AG04449 (cell line): ENCODE data around the gene SPSB1.

Experiments used
- CTCF ChIA-PET: fragments of 350-600 bp; formaldehyde crosslinking; extraction: SDS; loops from one replicate; lab custom pipeline; 2021; ENCODE audit warnings: antibody characterized with exemption; lab: Yijun Ruan, JAX
- POLR2A ChIA-PET: fragments of 400-600, 350-600 bp; formaldehyde crosslinking; extraction: SDS; loops from one replicate; lab custom pipeline; 2020; ENCODE audit warnings: antibody characterized with exemption, inconsistent platforms; lab: Yijun Ruan, JAX
- DNase-seq: peaks from one replicate; pipeline ENCODE4 v3.0.0-alpha.2; 2010; ENCODE audit warnings: low read depth, low spot score
- H3K4me3 ChIP-seq: 2 replicates; pipeline ENCODE4 v1.5.1; 2011; ENCODE audit warnings: low read depth, mild to moderate bottlenecking, control low read depth, low read length
- CTCF ChIP-seq: IDR thresholded peaks from one replicate; pipeline ENCODE4 v1.5.1; 2011; ENCODE audit warnings: mild to moderate bottlenecking, moderate library complexity, low read length, control low read depth, inconsistent platforms; ENCODE audit not compliant: insufficient read depth; ENCODE audit errors: missing control alignments

The SPSB1 gene

GRCh38 chr1:9319208-9319788 lies 26.6 kb downstream of the SPSB1 start:
- no peak for TF ChIP-seq CTCF

GRCh38 chr1:9319789-9320519 lies 27.3 kb downstream of the SPSB1 start:
- H3K4me3 ChIP-seq = no peak overlapping the region
- CTCF ChIA-PET = interaction anchor here (1.3 to 2.3 kb wide), 2 partner anchors 135 to 139 kb away, joined by 3 to 17 read pairs; no protein-coding TSS in a partner anchor
- POLR2A ChIA-PET = interaction anchor here (1.2 kb wide), 1 partner anchor 93 kb away, joined by 3 read pairs; no protein-coding TSS in a partner anchor
- no peak for DNase-seq
- no peak for TF ChIP-seq CTCF

More at GRCh38 chr1:9319208-9319788, 26.6 kb downstream of the SPSB1 start:
- H3K4me3 ChIP-seq = no peak overlapping the region
- DNase-seq = no peak
- CTCF ChIA-PET = no interaction called here
- POLR2A ChIA-PET = no interaction called here

GRCh38 chr1:9320520-9321479 lies 28.1 kb downstream of the SPSB1 start:
- POLR2A ChIA-PET = interaction anchor here (1.2 kb wide), 1 partner anchor 92 kb away, joined by 3 read pairs; no protein-coding TSS in a partner anchor
- H3K4me3 ChIP-seq = no peak overlapping the region
- no peak for DNase-seq
- no peak for TF ChIP-seq CTCF
- CTCF ChIA-PET = interaction anchor here (0.7 to 2.3 kb wide), 6 partner anchors 11 to 849 kb away, joined by 3 to 17 read pairs (median 4); no protein-coding TSS in a partner anchor

- ChIA-PET POLR2A (no interaction called here), CTCF (interaction anchor here (0.7 to 2.3 kb wide), 5 partner anchors 12 to 849 kb away, joined by 3 to 17 read pairs (median 4); no protein-coding TSS in a partner anchor)
- TF ChIP-seq CTCF = no peak
- DNase-seq = no peak
- no peak overlapping the region for H3K4me3 ChIP-seq
These were observed 28.8 kb downstream of the SPSB1 start for GRCh38 chr1:9321480-9321849.

GRCh38 chr1:9321986-9322660 lies 29.4 kb downstream of the SPSB1 start:
- no peak for TF ChIP-seq CTCF
- CTCF ChIA-PET = interaction anchor here (0.8 to 2.3 kb wide), 2 partner anchors 13 to 133 kb away, joined by 3 to 17 read pairs; no protein-coding TSS in a partner anchor
- H3K4me3 ChIP-seq = no peak overlapping the region
- POLR2A ChIA-PET = no interaction called here
- no peak for DNase-seq
